Mesenteric fat pad (tissue), 1 donor: ENCODE results near the gene KIF12. TPM values are rescaled to one million over a fixed set of nuclear protein-coding genes. Genes with fewer than 3 reads are reported as not detected.
A peak's percentile ranks its signal among the peaks of the same experiment; 100 is the strongest.

Source experiments
- DNase-seq: peaks from one replicate; pipeline ENCODE4 v3.0.0-alpha.2; 2020; ENCODE audit warnings: low spot score
- total RNA-seq: library from RNA; stranded (reverse); fragmentation: NEBNext Ultra II Directional; extraction: Animal tissue kit (Norgen Biotek cat#: 25700); gene quantifications from one replicate; pipeline ENCODE4 v1.2.1, GENCODE V29; 2021
- donor health status: DM: yes; HTN: yes; CAD: no.

The KIF12 gene
- total RNA-seq, 1 donor from 2014 or later: 0.84 TPM

GRCh38 chr9:114086009-114086408 lies 13.1 kb downstream of the KIF12 start:
- DNase-seq: peak; percentile 30

GRCh38 chr9:114085387-114085789 lies 13.7 kb downstream of the KIF12 start:
- DNase-seq: peak; percentile 86

- DNase-seq: peak; percentile 51
Observed at GRCh38 chr9:114084282-114085073, 14.6 kb downstream of the KIF12 start.

GRCh38 chr9:114083666-114084065 lies 15.4 kb downstream of the KIF12 start:
- DNase-seq: peak; percentile 67

- peak; percentile 16 for DNase-seq
Observed at GRCh38 chr9:114082763-114083412, 16.2 kb downstream of the KIF12 start.

- DNase-seq: peak; percentile 89
Observed at GRCh38 chr9:114082017-114082762, 16.9 kb downstream of the KIF12 start.

GRCh38 chr9:114081441-114082016 lies 17.6 kb downstream of the KIF12 start:
- peak; percentile 68 for DNase-seq

- peak; percentile 68 for DNase-seq
Observed at GRCh38 chr9:114080773-114081440, 18.2 kb downstream of the KIF12 start.

- DNase-seq: no peak
Observed at GRCh38 chr9:114080195-114080772, 18.8 kb downstream of the KIF12 start.

GRCh38 chr9:114078781-114079156 lies 20.3 kb downstream of the KIF12 start:
- no peak for DNase-seq

- no peak for DNase-seq
Observed at GRCh38 chr9:114078021-114078780, 20.9 kb downstream of the KIF12 start, which contains the start of gene AMBP. TSS of gene AMBP (minus strand) at chr9:114078300. CDS start at chr9:114078209, 91 bp downstream.

GRCh38 chr9:114077162-114077837 lies 21.8 kb downstream of the KIF12 start:
- DNase-seq: no peak

GRCh38 chr9:114076237-114077161 lies 22.6 kb downstream of the KIF12 start:
- no peak for DNase-seq

- no peak for DNase-seq
Observed at GRCh38 chr9:114075602-114076001, 23.5 kb downstream of the KIF12 start.

GRCh38 chr9:114072184-114073140 lies 26.6 kb downstream of the KIF12 start:
- no peak for DNase-seq

GRCh38 chr9:114071197-114071795 lies 27.8 kb downstream of the KIF12 start:
- DNase-seq: no peak
